Measurements from ENCODE around the gene SOAT2. TPM values are rescaled to one million over a fixed set of nuclear protein-coding genes. Genes with fewer than 3 reads are reported as not detected.

SOAT2 gene
- 1.6 TPM for polyA plus RNA-seq (ENCODE audit: insufficient read length)
- long read RNA-seq, donor 1, result 0 reads
- long read RNA-seq, donor 2, partial matches to known transcripts, result 0 of 1 reads
- long read RNA-seq, donor 2, other reads (novel, unspliced or antisense), result 0 of 1 reads
- long read RNA-seq, donor 3, result 0 reads
- long read RNA-seq, donor 4, result 0 reads
- long read RNA-seq, donor 5, result 0 reads
- long read RNA-seq, donor 6, partial matches to known transcripts, result 0 of 16 reads
- long read RNA-seq, donor 6, other reads (novel, unspliced or antisense), result 16 of 16 reads
- long read RNA-seq, donor 7, partial matches to known transcripts, result 6 of 6 reads
- long read RNA-seq, donor 7, other reads (novel, unspliced or antisense), result 0 of 6 reads
- long read RNA-seq, donor 8, result 0 reads

GRCh38 chr12:53102883-53103807 is at the start of gene SOAT2:
TSS of gene SOAT2 (plus strand) at chr12:53103486. CDS start at chr12:53103578, 92 bp downstream.
- DNase-seq, result no peak

- DNase-seq, result peak; percentile 94
These were observed 49.0 kb upstream of the SOAT2 start for GRCh38 chr12:53054112-53054878.

GRCh38 chr12:53055471-53056266 is 47.6 kb upstream of the SOAT2 start:
- DNase-seq, result no peak

- no peak for DNase-seq
These were observed 47.0 kb upstream of the SOAT2 start for GRCh38 chr12:53056296-53056695.

- DNase-seq, result no peak
These were observed 46.4 kb upstream of the SOAT2 start for GRCh38 chr12:53056901-53057300.

GRCh38 chr12:53057816-53058500 is 45.3 kb upstream of the SOAT2 start:
- DNase-seq, result no peak

GRCh38 chr12:53058674-53059433 is 44.4 kb upstream of the SOAT2 start:
- DNase-seq, result no peak

GRCh38 chr12:53059434-53060063 is 43.7 kb upstream of the SOAT2 start:
- no peak for DNase-seq

GRCh38 chr12:53060064-53060720 is 43.1 kb upstream of the SOAT2 start:
- DNase-seq, result no peak

GRCh38 chr12:53060721-53061276 is 42.5 kb upstream of the SOAT2 start:
- no peak for DNase-seq

- DNase-seq, result no peak
These were observed 41.8 kb upstream of the SOAT2 start for GRCh38 chr12:53061404-53062010.

- DNase-seq, result no peak
These were observed 41.0 kb upstream of the SOAT2 start for GRCh38 chr12:53062011-53062961.

- no peak for DNase-seq
These were observed 40.1 kb upstream of the SOAT2 start for GRCh38 chr12:53062977-53063707.

- no peak for DNase-seq
These were observed 39.3 kb upstream of the SOAT2 start for GRCh38 chr12:53063708-53064612.

All from left kidney (tissue), 8 donors.